ENCODE data around the gene HAGH.

The HAGH gene

GRCh38 chr16:1786242-1787055 is 40.2 kb downstream of the HAGH start:
- DNase-seq: no peak

GRCh38 chr16:1785846-1786170 is 40.8 kb downstream of the HAGH start:
- no peak for DNase-seq

GRCh38 chr16:1784977-1785845 is 41.4 kb downstream of the HAGH start:
- DNase-seq: no peak

GRCh38 chr16:1782408-1783264 is 44.0 kb downstream of the HAGH start, which contains the start of the genes NUBP2 and SPSB3:
Gene NUBP2, plus strand, starts transcription at chr16:1782960. Its CDS starts 61 bp downstream, at chr16:1783021.
Gene SPSB3, minus strand, starts transcription at chr16:1782571. Its CDS starts 1,088 bp downstream, at chr16:1781483.
- peak; percentile 98 for DNase-seq

GRCh38 chr16:1781758-1782407 is 44.7 kb downstream of the HAGH start:
- peak; percentile 40 for DNase-seq

DNA sequence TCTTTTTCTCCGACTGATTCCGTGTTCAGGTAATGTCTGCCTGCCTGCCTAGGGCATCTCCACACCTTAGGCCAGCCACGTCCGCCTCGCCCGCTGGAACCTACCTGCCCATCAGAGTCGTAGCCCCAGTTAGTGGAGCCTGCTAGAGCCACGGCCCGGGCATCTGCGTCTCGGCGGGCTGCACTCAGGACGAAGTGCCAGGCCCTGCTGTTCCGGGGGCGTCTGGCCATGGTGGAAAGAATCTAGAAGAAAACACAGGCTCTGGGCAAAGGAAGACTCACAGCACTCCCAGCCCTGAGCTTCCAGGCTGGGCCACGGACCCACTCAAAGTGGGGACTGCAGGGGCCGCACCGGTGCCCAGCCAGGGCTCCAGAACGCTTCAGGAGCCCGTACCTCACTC is 45.4 kb downstream of the HAGH start:
- no peak for DNase-seq

DNA sequence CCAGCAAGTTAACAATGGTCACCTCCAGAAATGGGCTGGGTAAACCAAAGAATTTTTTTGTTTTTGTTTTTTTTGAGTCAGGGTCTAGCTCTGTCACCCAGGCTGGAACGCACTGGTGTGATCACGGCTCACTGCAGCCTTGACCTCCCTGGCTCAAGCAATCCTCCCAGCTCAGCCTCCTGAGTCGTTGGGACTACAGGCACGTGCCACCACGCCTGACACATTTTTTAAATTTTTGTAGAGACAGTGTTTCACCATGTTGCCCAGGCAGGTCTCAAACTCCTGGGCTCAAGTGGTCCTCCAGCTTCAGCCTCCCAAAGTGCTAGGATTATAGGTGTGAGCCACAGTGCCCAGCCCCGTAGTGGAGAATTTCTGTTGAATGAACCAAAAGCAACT is 46.0 kb downstream of the HAGH start:
- DNase-seq: no peak

- no peak for DNase-seq
These were observed 46.6 kb downstream of the HAGH start for GRCh38 chr16:1779741-1780676.

DNA sequence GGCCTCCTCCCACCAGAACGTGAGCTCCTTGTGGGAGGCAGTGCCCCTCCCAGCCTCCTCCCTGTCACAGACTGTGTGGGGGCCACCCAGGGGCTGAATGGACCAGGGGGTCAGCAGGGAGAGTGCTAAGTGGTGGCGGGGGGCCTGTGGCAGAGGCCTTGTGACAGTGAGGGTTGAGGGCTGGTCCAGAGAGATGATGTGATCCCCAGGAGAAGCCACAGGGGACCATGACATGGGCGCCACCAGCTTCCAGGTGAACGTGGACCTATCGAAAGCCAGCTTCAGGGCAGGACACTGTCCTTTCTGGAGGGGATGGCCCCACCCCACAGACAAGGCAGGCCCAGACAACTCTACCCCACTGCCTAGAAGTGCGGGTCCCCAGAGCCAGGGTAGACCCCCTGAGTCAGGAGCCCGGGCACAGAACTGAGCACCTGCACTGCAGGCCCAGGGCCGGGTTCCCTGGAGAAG is 47.4 kb downstream of the HAGH start:
- no peak for DNase-seq

DNA sequence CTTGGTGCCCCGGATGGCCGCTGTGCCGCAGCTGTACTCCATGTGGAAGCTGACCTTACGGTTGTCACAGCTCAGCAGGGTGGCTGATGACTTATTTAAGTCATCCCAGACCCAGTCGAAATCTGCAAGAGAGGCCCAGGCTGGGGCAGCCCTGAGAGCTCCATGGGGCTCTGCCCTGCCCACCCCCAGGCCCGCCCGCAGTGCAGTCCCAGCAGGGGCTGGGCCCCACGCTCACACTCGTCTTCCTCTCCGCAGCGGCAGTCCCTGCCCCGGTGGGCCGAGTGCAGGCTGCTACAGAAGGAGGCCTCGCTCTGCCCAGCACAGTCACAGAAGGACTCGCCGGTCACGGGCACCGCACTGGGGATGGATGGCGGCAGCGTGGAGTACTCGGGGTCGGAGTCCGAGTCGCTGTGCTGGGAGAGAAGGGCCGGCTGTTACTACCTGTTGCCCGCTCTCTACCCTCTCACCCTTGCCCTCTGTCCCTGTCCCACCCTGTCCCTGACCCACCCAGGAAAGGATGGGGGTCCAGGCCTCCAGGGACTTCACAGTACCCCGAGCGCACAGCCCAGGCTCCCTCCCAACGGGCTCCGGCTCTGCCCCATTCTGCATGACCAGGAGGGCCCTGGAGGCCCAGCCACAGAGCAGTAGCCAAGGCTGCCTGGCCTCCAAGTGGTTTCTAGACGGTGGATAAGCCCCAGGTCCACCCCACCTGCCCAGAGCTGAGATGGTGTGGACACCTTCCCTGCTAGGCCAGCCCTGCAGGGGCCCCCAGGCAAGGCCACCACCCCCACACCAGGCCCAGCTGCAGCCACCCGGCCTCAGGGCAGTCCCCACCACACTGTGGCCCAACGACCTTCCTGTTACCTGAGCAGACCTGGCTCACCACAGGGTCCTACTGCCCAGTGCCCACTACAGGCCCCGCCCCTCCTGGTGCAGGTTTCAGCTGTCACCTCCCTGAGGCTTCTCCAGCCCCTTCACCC is 48.1 kb downstream of the HAGH start:
- DNase-seq: no peak

GRCh38 chr16:1777375-1778199 is 49.0 kb downstream of the HAGH start:
- DNase-seq: no peak

GRCh38 chr16:1776991-1777374 is 49.6 kb downstream of the HAGH start:
- DNase-seq: no peak

DNA sequence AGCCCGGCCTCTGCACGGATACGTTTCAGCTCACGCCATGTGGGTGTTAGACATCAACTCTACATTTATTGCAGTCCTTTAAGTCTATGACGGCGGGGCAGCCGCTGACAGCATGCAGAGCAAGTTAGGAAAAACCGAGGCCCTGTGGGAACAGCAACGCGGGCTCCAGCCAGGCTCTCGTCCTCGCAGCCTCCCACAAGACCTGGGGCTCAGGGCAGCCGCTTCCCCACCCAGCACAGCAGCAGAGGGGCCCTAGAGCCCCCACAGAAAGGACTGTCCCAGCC is 50.0 kb downstream of the HAGH start:
- DNase-seq: no peak

DNA sequence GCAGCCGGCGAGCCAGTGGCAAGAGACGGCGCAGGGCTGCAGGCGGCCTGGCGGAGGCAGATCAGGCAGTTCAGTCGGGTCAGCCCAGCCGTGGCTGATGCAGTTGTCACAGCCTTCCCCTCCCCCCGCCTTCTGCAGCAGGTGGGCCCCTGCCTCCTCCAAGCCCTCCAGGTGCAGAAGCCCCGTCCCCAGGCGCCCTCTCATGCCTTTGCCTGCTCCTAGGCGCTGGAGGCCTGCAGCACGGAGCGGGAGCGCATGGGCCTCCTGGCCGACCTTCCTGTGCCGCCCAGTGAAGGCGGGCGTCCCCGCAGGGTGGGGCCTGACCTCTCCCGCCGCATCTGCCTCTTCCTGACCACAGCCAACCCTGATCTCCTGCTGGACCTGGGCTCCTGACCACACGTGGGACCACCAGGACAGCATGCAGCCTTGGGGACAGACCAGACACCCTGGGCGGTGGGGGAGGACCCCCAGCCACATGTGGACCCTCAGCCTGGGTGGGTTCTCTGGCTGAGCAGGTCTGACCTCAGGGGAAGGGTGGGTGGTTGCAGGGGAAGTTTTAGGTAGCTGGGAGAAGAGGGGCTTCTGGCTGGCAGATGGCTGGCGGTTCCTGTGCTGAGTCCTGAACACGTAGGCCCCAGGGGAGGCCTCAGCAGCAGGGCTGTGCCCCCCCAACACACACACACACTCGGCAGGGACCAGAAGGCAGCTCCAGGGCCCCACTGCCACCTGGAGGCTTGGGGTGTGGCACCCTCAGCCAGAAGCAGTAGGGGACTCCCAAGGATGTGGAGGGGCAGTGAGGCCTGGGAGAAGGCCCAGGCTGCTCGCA is 50.6 kb downstream of the HAGH start:
- DNase-seq: no peak

DNA sequence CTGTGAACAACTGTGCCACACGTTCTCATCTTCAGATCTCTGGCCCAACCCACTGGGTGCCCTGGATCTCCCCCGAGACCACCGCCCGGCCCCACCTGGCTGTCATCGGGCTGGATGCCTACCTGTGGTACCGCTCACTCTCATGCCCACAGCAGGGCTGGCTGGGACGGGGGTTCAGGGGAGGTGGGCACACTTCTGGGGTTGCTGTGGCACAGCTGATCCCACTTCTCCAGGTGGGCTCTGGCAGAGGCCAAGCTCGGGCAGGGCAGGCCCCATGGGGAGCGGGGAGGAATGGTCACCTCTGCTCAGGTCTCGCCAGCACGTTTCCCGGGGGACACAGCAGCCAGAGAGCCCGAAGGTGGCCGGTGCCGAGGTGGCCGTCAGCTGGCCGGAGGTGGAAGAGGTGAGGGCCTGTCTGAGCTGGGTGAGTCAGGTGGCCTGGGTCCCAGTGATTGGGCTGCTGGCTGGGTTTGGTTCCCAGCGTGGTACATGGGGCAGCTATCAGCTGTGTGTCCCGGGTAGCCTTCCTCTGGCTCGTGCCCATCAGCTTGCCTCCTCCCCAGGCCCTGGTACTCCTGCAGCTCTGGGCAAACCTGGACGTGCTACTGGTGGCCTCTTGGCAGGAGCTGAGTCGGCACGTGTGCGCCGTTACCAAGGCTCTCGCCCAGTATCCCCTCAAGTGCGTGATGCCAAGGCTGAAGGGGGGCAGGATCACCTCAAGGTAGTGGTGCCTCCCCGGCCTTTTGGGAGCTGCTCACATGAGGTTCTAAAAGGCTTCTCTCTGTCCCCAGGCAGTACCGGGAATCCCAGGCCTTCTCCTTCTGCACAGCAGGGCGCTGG is 51.4 kb downstream of the HAGH start:
- DNase-seq: no peak

DNA sequence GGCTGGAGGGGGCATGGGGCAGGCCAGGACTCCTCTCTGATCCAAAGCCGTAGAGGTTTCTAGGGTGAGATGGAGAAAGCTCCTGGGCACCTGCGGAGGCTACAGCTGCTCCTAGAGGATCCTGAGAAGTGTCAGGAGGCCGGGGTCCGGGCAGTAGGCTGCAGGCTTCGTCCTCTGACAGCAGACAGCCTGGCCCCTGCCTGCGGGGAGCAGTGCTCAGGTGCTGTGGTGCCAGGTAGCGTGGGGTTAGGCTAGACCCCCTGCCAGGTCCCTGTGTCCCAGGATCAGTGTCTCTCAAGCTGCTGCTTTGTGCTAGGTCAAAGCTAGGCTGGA is 52.2 kb downstream of the HAGH start:
- no peak for DNase-seq

DNA sequence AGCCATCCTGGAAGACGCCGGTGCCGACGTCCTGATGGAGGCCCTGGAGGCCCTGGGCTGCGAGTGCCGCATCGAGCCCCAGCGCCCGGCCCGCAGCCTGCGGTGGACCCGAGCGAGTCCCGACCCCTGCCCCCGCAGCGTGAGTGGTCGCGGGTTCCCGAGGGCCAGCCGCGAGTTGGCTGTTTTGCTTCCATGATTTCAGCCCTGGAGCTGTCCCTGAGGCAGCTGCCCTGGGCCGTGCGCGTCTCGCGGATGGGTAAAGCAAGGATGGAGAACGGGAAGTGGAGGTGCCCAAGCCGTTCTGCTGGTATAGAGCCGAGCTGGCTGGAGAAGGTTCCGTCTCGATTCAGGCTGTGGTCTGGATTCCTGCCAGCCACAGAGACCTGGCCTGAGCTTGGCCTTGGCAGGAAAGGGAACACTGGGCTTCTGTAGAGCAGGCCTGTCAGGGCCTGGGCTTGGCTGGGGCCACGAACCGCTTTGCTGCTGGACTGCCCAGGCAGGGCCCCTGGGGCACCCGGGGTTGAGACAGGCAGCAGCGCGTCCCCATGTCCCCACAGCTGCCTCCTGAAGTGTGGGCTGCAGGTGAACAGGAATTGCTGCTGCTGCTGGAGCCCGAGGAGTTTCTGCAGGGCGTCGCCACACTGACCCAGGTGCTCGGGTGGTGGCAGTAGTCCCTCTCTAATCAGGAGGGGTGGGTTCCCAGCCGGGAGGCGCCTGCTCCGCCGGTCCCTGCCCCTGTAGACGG is 52.8 kb downstream of the HAGH start:
- DNase-seq: peak in 1 of 2 donors; percentile 39

All from stimulated activated CD4-positive, alpha-beta T cell treated with anti-CD3 and anti-CD28 coated beads, Interleukin-2, amount 100 ng/mL, for 24 hours (primary cell).